ENCODE measurements around the gene SLC44A1.

SLC44A1 gene

GRCh38 chr9:105223544-105224140 is 20.8 kb upstream of the SLC44A1 start:
- no peak for DNase-seq (ENCODE audit: low read depth in 2 of 2)
- TF ChIP-seq CTCF (IDR thresholded peaks at IDR 0.05; ENCODE audit: low read depth, low read length), result no peak
- H3K4me3 ChIP-seq (replicated peaks in 1 of 2; ENCODE audit: low read depth in 2 of 2, low read length in 2 of 2), result no peak overlapping the region

GRCh38 chr9:105226055-105226454 is 18.4 kb upstream of the SLC44A1 start:
- no peak for DNase-seq (ENCODE audit: low read depth in 2 of 2)
- TF ChIP-seq CTCF (IDR thresholded peaks at IDR 0.05; ENCODE audit: low read depth, low read length), result no peak

GRCh38 chr9:105232207-105232606 is 12.2 kb upstream of the SLC44A1 start:
- TF ChIP-seq CTCF (IDR thresholded peaks at IDR 0.05; ENCODE audit: low read depth, low read length), result no peak
- DNase-seq (ENCODE audit: low read depth in 2 of 2), result peak in 1 of 2 donors; percentile 41
- no peak overlapping the region for H3K4me3 ChIP-seq (replicated peaks in 1 of 2; ENCODE audit: low read depth in 2 of 2, low read length in 2 of 2)

More at GRCh38 chr9:105226055-105226454, 18.4 kb upstream of the SLC44A1 start:
- H3K4me3 ChIP-seq (replicated peaks in 1 of 2; ENCODE audit: low read depth in 2 of 2, low read length in 2 of 2), result no peak overlapping the region

GRCh38 chr9:105233873-105234272 is 10.6 kb upstream of the SLC44A1 start:
- TF ChIP-seq CTCF (IDR thresholded peaks at IDR 0.05; ENCODE audit: low read depth, low read length), result no peak
- peak in 1 of 2 donors; percentile 69 for DNase-seq (ENCODE audit: low read depth in 2 of 2)
- no peak overlapping the region for H3K4me3 ChIP-seq (replicated peaks in 1 of 2; ENCODE audit: low read depth in 2 of 2, low read length in 2 of 2)

- no peak for TF ChIP-seq CTCF (IDR thresholded peaks at IDR 0.05; ENCODE audit: low read depth, low read length)
These were observed 8.2 kb upstream of the SLC44A1 start for GRCh38 chr9:105236261-105236660.

GRCh38 chr9:105237246-105237645 is 7.2 kb upstream of the SLC44A1 start:
- no peak for TF ChIP-seq CTCF (IDR thresholded peaks at IDR 0.05; ENCODE audit: low read depth, low read length)
- DNase-seq (ENCODE audit: low read depth in 2 of 2), result no peak
- H3K4me3 ChIP-seq (replicated peaks in 1 of 2; ENCODE audit: low read depth in 2 of 2, low read length in 2 of 2), result no peak overlapping the region

More at GRCh38 chr9:105236261-105236660, 8.2 kb upstream of the SLC44A1 start:
- H3K4me3 ChIP-seq (replicated peaks in 1 of 2; ENCODE audit: low read depth in 2 of 2, low read length in 2 of 2), result no peak overlapping the region
- DNase-seq (ENCODE audit: low read depth in 2 of 2), result no peak

- DNase-seq (ENCODE audit: low read depth in 2 of 2), result no peak
- H3K4me3 ChIP-seq (replicated peaks in 1 of 2; ENCODE audit: low read depth in 2 of 2, low read length in 2 of 2), result no peak overlapping the region
- no peak for TF ChIP-seq CTCF (IDR thresholded peaks at IDR 0.05; ENCODE audit: low read depth, low read length)
These were observed 6.1 kb upstream of the SLC44A1 start for GRCh38 chr9:105238302-105238701.
